GM21381 (cell line): ENCODE data around the gene GALNT14.

Experiments
- ATAC-seq: cut with Tn5 transposase; IDR thresholded peaks from one replicate; pipeline ENCODE4 v1.9.1; 2021; ENCODE audit warnings: mild to moderate bottlenecking, moderate library complexity; ENCODE audit not compliant: unreplicated experiment

GALNT14 gene

GRCh38 chr2:31136000-31136399 lies 2.2 kb downstream of the GALNT14 start:
- ATAC-seq: no peak

- no peak for ATAC-seq
Observed at GRCh38 chr2:31134480-31134879, 3.8 kb downstream of the GALNT14 start.

GRCh38 chr2:31132786-31133185 lies 5.5 kb downstream of the GALNT14 start:
- ATAC-seq: no peak

GRCh38 chr2:31131871-31132270 lies 6.4 kb downstream of the GALNT14 start:
- no peak for ATAC-seq

GRCh38 chr2:31129375-31130171 lies 8.7 kb downstream of the GALNT14 start:
- ATAC-seq: no peak

- ATAC-seq: no peak
Observed at GRCh38 chr2:31127931-31128330, 10.3 kb downstream of the GALNT14 start.

- ATAC-seq: no peak
Observed at GRCh38 chr2:31125918-31126695, 12.1 kb downstream of the GALNT14 start.

- ATAC-seq: no peak
Observed at GRCh38 chr2:31124904-31125303, 13.3 kb downstream of the GALNT14 start.

- no peak for ATAC-seq
Observed at GRCh38 chr2:31122133-31122532, 16.1 kb downstream of the GALNT14 start.

GRCh38 chr2:31113765-31114164 lies 24.5 kb downstream of the GALNT14 start:
- no peak for ATAC-seq

GRCh38 chr2:31112544-31112943 lies 25.7 kb downstream of the GALNT14 start:
- ATAC-seq: no peak

- ATAC-seq: no peak
Observed at GRCh38 chr2:31110998-31111397, 27.2 kb downstream of the GALNT14 start.

- ATAC-seq: no peak
Observed at GRCh38 chr2:31110431-31110830, 27.8 kb downstream of the GALNT14 start.

- ATAC-seq: no peak
Observed at GRCh38 chr2:31109633-31110192, 28.5 kb downstream of the GALNT14 start.

GRCh38 chr2:31108561-31109286 lies 29.5 kb downstream of the GALNT14 start:
- ATAC-seq: no peak

GRCh38 chr2:31107591-31108300 lies 30.5 kb downstream of the GALNT14 start:
- ATAC-seq: no peak

GRCh38 chr2:31101701-31102100 lies 36.5 kb downstream of the GALNT14 start:
- ATAC-seq: no peak

- no peak for ATAC-seq
Observed at GRCh38 chr2:31097962-31098613, 40.2 kb downstream of the GALNT14 start.

- no peak for ATAC-seq
Observed at GRCh38 chr2:31090188-31090587, 48.1 kb downstream of the GALNT14 start.

GRCh38 chr2:31089645-31090044 lies 48.6 kb downstream of the GALNT14 start:
- no peak for ATAC-seq
